NCI-H2081 treated with DMSO at 0.1 percent for 48 hours (cell line): ENCODE data around the gene CYP1A2.
"Not testable (repeated sequence)": the region's sequence is repeated elsewhere in the genome, so short reads cannot be mapped to it uniquely, and the experiment has no call there.

Source experiments
- DNase-seq: peaks from one replicate; lab custom pipeline; 2025; lab: John Stamatoyannopoulos, UW

Gene CYP1A2

GRCh38 chr15:74776821-74777768 lies 28.4 kb downstream of the CYP1A2 start:
- no peak for DNase-seq

GRCh38 chr15:74777769-74778598 lies 29.3 kb downstream of the CYP1A2 start:
- no peak for DNase-seq

- DNase-seq, result no peak
Measured at GRCh38 chr15:74778599-74778970, 29.9 kb downstream of the CYP1A2 start.

DNA sequence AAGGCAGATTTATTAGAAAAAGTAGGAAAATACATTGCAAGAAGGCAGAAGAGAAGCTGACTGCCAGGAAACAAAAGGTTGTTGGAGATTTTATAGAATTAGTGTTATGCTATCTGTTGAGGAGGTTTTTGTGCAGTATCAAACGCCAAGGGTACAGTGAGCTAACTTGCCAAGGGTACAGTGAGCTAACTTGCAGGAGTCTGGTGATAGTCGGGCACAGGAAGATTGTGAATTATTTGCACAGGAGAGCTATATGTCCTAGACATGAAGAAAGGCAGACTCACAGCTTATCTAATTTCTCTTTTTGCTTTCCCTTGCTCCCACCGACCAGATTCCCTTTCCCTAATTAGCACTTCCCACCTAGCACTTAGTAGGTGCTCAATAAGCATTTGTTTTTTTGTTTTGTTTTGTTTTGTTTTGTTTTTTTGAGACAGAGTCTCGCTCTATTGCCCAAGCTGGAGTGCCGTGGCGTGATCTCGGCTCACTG lies 30.6 kb downstream of the CYP1A2 start:
- DNase-seq, result no peak

- DNase-seq, result no peak
Measured at GRCh38 chr15:74780523-74781430, 32.1 kb downstream of the CYP1A2 start.

DNA sequence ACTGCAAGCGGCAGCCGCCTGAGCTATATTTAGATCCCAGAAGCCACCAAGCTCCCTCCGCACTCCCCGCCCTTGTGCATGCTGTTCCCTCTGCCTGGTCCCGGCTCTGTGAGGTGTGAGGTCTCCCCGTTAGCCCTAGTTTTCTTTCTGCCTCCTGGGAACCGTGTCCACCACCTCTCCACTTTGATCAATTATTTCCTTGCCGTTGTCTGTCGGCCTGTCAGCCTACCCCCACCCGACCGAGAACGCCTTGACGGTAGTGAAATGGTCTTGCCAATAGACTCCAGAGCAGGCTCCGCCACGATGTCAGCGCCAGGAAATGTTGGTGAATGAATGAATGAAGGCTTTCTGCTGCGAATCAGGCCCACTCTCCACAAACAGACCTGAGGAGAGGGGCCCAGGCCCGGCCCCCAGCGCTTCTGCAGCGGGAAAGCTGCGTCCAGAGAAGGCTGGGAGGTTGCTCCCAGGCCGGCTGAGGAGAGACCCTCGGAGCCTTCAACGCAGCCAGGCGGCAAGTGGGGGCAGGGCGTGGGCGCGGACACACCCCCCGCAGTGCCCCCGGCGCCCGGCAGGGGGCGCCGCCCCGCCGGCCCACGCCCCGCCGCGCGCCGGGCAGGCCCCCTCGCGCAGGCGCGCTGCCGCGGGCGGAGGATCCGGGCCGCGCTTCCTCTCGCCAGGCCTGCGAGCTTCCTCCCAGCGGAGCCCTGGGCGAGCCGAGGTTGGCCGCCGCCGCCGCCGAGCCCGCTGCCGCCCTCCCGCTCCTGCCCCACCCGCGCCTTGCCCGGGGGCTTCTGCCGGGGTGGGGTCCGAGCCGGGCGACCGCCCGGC lies 33.0 kb downstream of the CYP1A2 start, which contains the start of gene CSK:
Gene CSK (plus strand): TSS at position 650 of the 828 bp plus-strand sequence. CDS start 16,218 bp downstream, outside the sequence.
- no peak for DNase-seq

DNA sequence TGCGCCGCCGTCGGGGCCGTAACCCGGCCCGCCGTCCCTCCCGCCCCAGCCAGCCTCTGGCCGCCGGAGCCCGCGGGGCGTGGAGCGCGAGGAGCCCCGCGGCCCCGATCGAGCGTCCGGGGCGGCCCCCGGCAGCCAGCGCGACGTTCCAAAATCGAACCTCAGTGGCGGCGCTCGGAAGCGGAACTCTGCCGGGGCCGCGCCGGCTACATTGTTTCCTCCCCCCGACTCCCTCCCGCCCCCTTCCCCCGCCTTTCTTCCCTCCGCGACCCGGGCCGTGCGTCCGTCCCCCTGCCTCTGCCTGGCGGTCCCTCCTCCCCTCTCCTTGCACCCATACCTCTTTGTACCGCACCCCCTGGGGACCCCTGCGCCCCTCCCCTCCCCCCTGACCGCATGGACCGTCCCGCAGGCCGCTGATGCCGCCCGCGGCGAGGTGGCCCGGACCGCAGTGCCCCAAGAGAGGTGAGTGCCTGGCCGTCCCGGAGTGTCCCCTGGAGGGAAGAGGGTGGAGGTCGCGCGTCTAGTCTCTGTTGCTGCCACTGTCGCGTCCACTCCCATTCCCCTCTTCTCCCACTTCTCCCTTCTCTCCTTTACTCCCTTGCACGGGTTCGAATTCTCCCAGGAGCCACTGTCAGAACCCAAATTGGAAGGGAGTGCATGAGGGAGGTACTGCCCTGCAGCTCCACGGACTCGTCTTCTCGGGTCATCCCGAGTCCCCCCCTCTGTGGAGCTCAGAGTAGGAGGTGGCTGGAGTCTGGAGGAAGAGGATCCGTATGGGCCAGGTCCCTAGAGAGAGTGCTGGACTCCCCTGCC lies 33.8 kb downstream of the CYP1A2 start:
- DNase-seq, result no peak

DNA sequence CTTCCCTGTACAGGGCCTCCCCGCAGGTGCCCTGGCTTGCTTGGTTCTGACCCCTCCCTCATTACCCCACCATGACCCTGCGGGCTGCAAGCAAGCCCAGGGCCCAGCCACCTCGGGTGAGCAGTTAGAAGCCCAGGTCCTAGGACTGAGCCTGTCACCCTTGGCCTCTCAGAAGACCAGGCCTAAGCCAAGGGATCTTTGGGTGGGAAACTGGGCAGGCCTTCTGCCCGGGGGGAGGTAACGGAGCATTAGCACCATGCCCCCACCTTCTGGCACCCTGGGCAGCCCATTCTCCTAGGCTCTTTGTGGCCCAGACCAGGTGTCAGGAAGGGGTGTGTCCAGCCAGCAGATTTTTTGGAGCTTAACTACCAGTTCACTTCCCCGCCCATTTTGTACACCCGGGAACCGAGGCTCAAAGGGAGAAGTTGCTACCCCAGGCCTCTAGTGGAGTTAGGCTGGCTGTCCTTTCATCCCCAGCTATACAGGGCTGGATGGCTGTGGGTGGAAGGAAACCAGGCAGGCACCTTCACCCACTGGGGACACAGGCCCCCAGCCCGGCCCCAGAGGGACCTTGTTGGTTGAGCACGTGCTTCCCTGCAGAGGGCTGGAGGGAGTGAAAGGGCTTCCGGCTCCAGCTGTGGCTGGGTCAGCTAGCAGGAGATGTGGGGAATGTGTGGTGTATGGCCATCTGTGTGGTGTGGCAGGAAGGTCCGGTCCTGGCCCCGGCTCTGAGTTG lies 34.6 kb downstream of the CYP1A2 start:
- no peak for DNase-seq

DNA sequence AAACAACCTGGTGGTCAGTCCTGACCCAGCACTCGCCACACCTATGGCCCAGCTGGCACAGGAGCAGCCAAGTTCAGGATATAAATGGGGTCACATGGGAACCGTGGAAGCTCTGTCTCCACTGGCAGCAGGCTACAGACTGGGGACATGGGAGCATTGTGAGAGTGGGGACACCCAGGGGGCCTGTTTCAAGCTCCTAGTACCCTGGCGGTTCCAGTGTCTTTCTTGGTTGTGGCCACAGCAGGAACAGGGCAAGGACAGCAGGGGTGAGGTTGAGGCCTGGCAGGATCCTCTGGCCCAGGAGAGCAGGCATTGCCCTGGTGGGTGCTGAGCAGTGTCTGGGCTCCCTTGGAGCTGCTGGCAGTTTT lies 35.1 kb downstream of the CYP1A2 start:
- no peak for DNase-seq

GRCh38 chr15:74784426-74785193 lies 36.0 kb downstream of the CYP1A2 start:
- no peak for DNase-seq

DNA sequence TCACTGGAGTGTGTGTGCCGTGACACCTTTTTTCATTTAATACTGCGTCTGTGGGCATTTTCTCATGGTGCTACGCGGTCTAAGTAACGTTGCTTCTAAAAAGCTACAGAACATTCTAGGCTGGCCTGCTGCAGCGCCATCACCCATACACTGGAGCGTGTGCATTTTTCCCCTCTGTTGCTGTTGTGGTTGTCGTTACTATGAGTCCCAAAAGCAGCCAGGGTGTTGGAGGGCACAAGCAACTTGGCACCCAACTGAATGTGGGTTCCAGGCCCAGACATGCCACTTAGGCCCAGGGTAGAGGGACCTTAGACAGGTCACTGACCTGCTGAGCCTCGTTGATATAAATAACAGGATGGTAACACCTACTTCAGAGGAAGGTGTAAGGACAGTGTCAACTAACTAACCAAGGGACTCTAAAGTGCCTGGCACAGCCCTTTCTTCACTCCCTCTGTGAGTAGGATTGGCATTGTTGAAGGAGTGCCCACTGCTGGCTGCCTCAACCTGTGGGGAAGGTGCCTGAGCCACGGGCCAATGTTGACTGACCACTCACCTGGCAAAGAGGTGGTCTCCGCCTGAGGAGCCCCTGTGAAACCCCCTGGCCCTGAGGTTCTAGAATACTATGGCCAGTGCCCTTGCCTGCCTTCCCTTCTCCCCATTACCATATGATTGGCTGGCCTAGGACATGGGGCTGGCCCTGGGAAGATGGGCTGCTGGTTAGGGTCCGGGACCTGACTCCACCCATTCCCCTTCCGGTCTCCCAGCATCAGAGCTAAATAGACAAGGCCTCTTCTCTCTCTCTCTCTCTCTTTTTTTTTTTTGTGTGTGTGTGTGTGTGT lies 36.8 kb downstream of the CYP1A2 start:
- DNase-seq, result no peak

GRCh38 chr15:74786081-74786480 lies 37.4 kb downstream of the CYP1A2 start:
- DNase-seq, result not testable (repeated sequence)

GRCh38 chr15:74786551-74787165 lies 38.0 kb downstream of the CYP1A2 start:
- no peak for DNase-seq

GRCh38 chr15:74787251-74788041 lies 38.8 kb downstream of the CYP1A2 start:
- no peak for DNase-seq

- DNase-seq, result no peak
Measured at GRCh38 chr15:74788042-74788682, 39.5 kb downstream of the CYP1A2 start.

DNA sequence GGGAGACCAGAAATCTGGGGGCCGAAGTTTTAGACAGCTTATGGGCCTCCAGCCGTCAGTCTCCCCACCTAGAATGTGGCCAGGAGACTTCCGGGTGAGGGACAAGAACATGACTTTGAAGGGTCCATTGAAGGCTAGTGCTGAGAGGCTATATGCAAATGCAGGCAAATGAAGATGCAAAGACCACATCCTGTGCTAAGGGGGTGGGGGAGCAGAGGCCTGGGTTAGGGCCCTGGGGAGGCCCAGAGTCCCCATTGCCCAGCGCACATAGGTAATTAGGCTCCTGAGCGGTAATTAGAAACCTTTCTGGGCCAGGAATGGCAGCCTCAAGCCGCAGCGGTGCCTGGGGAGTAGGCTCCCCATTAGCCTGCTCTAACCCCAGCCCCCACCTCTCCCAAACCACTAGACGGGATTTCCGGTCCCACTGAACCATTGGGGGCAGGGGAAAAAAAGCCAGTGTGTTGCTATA lies 40.1 kb downstream of the CYP1A2 start:
- DNase-seq, result no peak
